Colonic mucosa (tissue), 4 donors: ENCODE measurements around the gene MAN1A1. TPM values are rescaled to one million over a fixed set of nuclear protein-coding genes. Genes with fewer than 3 reads are reported as not detected.

ENCODE experiments used
- DNase-seq: peaks from one replicate; pipeline ENCODE4 v3.0.0-alpha.2; 2020
- H3K27ac ChIP-seq: fragments of 200-600 bp; one replicate; pipeline ENCODE4 v1.8.0; 2021
- H3K27me3 ChIP-seq: fragments of 200-600 bp; one replicate; pipeline ENCODE4 v1.8.0; 2021
- H3K36me3 ChIP-seq: fragments of 200-600 bp; one replicate; pipeline ENCODE4 v1.8.0; 2021
- H3K4me1 ChIP-seq: fragments of 200-600 bp; one replicate; pipeline ENCODE4 v1.8.0; 2021; ENCODE audit warnings: mild to moderate bottlenecking
- H3K4me3 ChIP-seq: fragments of 200-600 bp; one replicate; pipeline ENCODE4 v1.8.0; 2021
- H3K9ac ChIP-seq, 2 donors: one replicate each; pipeline ENCODE4 v1.7.0; 2013; ENCODE audit warnings: control low read depth in 2 of 2, low read depth in 2 of 2, low read length in 2 of 2
- H3K9me3 ChIP-seq: fragments of 200-600 bp; one replicate; pipeline ENCODE4 v1.8.0; 2021
- intact Hi-C: fragments of 100-400 bp; cut with DNase I; formaldehyde crosslinking; loops from one replicate; pipeline ENCODE4 v1.14.1; 2022
- total RNA-seq, 2 donors: library from RNA; stranded (reverse); fragmentation: NEBNext Ultra II Directional in 1 of 2; extraction: Animal tissue kit (Norgen Biotek cat#: 25700) in 1 of 2; gene quantifications; one replicate each; pipeline ENCODE4 v1.2.1, GENCODE V29; 2021
- TF ChIP-seq, protein P1 (sequence below): fragments of 200-600 bp; IDR thresholded peaks from one replicate; pipeline ENCODE4 v1.8.0; 2022; ENCODE audit warnings: antibody characterized with exemption, mild to moderate bottlenecking
- donor health status: healthy.
- donor health status: DM: no; HTN: no; CAD: no.
- donor health status: DM: no; HTN: no; CAD: no.

MAN1A1 gene
- total RNA-seq, 2 donors from 2014 or later, result 43.5 to 77.1 TPM

DNA sequence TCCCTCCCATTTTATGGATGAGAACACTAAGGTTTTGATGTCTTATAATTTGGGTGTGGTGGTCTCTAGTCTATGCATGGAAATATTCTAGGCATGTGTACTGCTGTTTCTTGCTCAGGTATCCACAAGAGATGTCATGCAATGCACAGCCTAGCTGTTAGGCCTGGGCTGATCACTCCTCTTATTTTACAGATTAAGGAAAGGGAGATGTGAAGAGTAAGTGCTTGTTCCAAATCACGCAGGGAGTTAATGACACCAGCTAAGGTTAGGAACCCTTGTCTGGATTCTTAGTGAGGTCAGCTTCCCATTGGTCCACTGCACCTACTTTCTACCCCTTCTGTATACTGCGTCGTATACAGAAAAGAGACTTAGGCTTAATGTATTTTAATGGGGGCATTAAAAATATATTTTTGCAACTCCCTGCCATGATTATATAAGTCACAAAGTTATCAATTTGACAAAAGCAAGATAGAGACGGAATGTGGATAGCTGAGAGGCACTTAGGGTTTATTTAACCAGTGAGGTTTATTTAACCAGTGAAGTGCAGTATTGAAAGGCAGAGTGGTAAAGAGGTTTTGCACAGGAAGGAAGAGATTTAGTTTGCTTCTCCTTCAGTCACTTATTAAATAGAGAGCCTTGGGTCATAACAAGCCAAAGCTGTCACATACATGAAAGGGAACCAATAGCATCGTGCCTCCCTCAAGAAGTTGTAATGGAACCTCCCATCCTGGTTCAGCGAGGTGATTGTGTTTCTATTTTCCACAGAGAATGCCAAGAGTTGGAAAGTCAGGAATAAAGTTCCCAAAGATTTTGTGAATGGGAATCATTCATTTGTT is 176.1 kb downstream of the MAN1A1 start:
- H3K9ac ChIP-seq, result no peak overlapping the region
- H3K36me3 ChIP-seq, result no peaks in the 10 kb centered on the region
- no peak overlapping the region for H3K4me3 ChIP-seq
- intact Hi-C loops, result no loop called here
- no peak overlapping the region for H3K27ac ChIP-seq
- no peak for DNase-seq
- H3K4me1 ChIP-seq, result no peaks in the 10 kb centered on the region
- H3K9me3 ChIP-seq, result no peaks in the 10 kb centered on the region
- TF ChIP-seq, protein P1, sequence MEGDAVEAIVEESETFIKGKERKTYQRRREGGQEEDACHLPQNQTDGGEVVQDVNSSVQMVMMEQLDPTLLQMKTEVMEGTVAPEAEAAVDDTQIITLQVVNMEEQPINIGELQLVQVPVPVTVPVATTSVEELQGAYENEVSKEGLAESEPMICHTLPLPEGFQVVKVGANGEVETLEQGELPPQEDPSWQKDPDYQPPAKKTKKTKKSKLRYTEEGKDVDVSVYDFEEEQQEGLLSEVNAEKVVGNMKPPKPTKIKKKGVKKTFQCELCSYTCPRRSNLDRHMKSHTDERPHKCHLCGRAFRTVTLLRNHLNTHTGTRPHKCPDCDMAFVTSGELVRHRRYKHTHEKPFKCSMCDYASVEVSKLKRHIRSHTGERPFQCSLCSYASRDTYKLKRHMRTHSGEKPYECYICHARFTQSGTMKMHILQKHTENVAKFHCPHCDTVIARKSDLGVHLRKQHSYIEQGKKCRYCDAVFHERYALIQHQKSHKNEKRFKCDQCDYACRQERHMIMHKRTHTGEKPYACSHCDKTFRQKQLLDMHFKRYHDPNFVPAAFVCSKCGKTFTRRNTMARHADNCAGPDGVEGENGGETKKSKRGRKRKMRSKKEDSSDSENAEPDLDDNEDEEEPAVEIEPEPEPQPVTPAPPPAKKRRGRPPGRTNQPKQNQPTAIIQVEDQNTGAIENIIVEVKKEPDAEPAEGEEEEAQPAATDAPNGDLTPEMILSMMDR, result no peak
- H3K27me3 ChIP-seq, result no peaks in the 10 kb centered on the region

DNA sequence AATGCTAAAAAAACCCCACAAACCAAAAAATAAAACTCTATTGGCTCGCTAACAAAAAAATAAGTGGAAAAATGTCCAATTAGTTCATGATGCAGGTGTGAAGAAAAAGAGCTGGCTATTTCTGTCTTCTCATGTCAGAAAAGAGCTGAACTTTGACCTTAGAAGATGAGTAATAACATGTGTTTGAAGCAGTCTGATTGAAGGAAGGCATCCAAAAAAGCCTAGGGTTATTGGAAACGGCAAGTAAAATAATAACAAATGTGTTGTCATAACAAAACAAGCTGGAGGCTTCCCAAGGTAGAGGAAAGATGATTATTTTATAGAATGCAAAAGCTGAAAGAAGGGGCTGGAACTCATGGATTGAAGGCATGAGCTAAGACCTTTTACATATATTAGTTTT is 176.7 kb downstream of the MAN1A1 start:
- H3K4me3 ChIP-seq, result no peak overlapping the region
- TF ChIP-seq, protein P1, result no peak
- H3K9me3 ChIP-seq, result no peaks in the 10 kb centered on the region
- H3K27ac ChIP-seq, result no peak overlapping the region
- DNase-seq, result no peak
- H3K27me3 ChIP-seq, result no peaks in the 10 kb centered on the region
- no peaks in the 10 kb centered on the region for H3K36me3 ChIP-seq
- no peak overlapping the region for H3K9ac ChIP-seq
- no peaks in the 10 kb centered on the region for H3K4me1 ChIP-seq
- intact Hi-C loops, result no loop called here

DNA sequence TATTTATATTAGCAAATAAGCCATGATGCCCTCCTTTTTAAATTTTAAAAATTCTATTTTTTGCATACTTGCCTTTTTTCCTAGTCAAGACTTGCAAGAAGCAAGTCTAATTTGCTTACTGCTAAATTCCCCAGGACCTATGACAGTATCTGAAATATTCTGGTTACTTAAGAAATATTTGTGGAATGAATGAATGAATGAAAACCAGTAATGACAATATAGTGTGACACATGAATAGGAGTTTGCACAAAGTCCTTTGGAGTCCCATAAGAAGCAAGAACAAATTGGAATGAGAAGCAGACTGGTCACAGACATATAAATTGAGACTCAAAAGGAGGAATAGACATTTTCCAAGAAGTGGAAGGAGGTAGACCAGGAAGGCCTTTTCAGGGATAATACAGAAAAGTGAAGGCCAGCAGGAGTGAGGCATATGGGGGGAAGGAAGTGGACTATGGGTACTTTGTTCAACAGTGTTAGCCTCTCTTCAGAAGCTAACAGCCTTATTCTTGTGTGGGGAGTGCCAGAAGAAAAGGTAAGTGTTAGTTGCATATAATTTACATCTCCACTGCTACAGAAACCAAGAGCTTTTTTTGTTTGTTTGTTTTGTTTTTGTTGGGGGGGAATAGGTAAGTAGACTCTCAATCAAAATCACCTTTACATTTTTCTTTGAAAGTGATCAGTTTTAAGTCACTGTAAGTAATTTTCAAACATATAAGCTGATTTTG is 177.5 kb downstream of the MAN1A1 start:
- Histone ChIP-seq H3K9me3 (no peaks in the 10 kb centered on the region), H3K27me3 (no peaks in the 10 kb centered on the region), H3K36me3 (no peaks in the 10 kb centered on the region), H3K27ac (no peak overlapping the region), H3K4me3 (no peak overlapping the region), H3K4me1 (no peaks in the 10 kb centered on the region), H3K9ac (no peak overlapping the region)
- TF ChIP-seq, protein P1, result no peak
- no peak for DNase-seq
- intact Hi-C loops, result no loop called here

DNA sequence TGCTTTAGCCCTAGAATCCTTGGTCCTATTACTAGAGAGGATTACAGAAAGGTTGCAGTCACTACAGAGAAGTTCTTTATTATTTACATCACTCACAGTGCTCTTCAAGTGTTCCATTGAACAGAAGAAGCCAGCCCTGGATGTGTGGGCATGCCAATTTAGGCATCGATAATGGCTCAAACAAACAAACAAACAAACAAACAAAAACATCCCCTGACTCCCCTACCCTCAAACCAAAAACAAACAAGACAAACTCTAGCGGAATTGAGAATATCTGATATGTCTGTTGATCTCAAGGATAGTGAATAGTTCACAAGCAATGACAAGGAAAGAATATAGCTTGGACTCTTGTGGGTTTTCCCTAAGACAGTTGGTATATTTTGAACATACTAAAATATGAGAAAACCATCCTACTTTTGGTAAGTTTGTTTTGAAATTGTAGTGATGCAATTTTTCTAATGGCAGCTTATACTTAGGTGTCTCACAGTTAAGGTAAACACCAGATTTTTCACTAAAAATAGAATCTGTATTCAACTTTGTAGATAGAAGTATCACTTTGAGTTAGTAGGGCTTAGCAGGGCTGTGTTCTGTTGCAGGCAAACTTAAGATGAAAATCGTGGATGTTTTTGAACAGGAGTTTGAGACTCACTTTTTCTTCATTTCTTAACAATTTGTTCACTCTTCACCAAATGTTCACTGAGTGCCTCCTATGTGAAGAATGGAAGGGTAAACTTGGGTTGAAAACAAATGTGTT is 178.3 kb downstream of the MAN1A1 start:
- Histone ChIP-seq H3K27ac (no peak overlapping the region), H3K9me3 (no peaks in the 10 kb centered on the region), H3K4me3 (no peak overlapping the region), H3K27me3 (no peaks in the 10 kb centered on the region), H3K36me3 (no peaks in the 10 kb centered on the region), H3K9ac (no peak overlapping the region), H3K4me1 (no peaks in the 10 kb centered on the region)
- DNase-seq, result no peak
- intact Hi-C loops, result no loop called here
- TF ChIP-seq, protein P1, result no peak

DNA sequence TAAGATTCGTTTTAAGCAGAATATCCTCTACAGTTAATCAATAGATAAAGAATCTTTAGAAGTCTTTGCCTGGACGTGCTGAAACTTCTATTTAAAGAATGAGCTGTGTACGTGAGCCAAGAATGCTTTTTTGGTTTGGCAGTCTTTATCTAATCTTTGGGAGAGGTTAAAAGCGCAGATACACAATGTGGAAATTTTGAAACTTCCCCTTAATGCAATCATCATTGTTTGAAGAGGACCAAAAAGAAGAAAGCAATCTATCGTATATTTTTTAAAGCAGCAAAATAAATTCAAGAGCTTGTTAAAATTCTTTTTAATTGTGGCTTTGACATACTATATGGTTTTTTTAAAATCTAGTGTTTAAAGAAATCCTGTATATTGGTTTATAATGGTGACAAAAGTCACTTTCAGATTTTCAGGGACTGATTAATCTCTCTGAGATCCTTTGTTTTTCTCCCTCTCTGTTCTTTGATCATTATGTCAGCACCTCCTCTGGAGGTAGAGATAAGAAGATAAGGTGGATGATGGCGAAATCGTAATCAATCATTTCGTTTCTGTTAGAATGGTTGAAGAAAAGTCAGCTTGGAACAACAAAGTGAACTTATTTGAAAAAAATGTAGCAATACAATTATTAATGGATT is 179.0 kb downstream of the MAN1A1 start:
- H3K4me3 ChIP-seq, result no peak overlapping the region
- H3K4me1 ChIP-seq, result no peaks in the 10 kb centered on the region
- no peaks in the 10 kb centered on the region for H3K27me3 ChIP-seq
- no peaks in the 10 kb centered on the region for H3K36me3 ChIP-seq
- DNase-seq, result no peak
- no peak overlapping the region for H3K27ac ChIP-seq
- no peak overlapping the region for H3K9ac ChIP-seq
- TF ChIP-seq, protein P1, result no peak
- H3K9me3 ChIP-seq, result no peaks in the 10 kb centered on the region
- intact Hi-C loops, result no loop called here
